ENCODE measurements around the gene RIMKLB.

RIMKLB gene

DNA sequence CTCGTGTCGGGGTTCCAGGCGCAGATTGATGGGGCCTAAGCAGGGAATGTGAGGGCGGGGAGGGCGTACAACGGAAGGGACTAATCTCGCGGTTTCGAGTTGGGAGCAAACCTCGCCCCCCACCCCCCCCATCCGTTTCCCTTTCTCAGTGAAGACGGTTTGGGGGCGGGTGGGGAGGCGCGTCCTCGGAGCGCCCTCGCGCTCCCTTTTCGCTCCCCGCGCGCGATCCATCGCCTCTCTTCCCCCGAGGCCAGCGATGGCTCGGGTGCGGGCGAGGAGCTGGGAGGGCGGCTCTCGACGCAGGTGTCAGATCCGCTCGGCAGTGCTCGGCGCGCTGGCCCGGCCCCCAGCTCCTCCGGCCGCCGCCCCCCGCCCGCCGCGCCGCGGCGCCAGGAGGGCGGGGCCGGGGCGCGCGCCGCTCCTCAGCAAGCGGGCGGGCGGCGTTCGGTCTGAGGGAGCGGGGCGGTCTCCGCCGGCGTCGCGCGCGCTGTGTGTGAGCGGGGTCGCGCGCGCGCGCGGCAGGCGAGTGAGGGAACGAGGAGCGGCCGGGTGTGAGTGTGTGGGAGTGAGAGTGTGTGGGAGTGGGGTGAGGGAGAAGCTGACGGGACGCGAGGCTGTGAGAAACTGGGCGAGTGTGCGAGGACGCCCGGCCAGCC, at the start of gene RIMKLB:
Gene RIMKLB, plus strand, starts transcription at position 516 of the 656 bp plus-strand sequence. CDS start 15,876 bp downstream, outside the sequence.
- peak; percentile 94 for DNase-seq

GRCh38 chr12:8648576-8649205, 49.1 kb upstream of the RIMKLB start:
- no peak for DNase-seq

GRCh38 chr12:8655421-8655820, 42.4 kb upstream of the RIMKLB start:
- DNase-seq: no peak

GRCh38 chr12:8658346-8658745, 39.4 kb upstream of the RIMKLB start:
- DNase-seq: no peak

GRCh38 chr12:8661016-8661415, 36.8 kb upstream of the RIMKLB start:
- DNase-seq: no peak

DNA sequence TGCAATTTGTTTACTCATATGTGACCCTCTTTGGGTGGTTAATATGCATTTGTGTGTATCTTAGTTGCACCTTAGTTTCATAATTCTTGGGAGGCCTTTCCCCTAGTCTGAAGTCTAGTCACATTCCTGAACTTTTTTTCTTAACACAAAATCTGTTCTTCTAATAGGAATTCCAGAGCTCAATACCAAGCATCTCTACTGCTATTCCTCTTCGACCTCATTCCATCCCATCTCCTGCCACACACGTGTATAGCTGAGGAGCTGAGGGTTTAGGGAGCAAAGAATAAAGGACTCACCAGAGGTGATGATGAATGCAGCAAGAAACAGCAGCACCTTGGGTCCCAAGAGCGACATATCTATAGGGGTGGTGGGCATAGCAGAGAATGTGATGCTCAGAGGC, 36.0 kb upstream of the RIMKLB start:
- DNase-seq: no peak

DNA sequence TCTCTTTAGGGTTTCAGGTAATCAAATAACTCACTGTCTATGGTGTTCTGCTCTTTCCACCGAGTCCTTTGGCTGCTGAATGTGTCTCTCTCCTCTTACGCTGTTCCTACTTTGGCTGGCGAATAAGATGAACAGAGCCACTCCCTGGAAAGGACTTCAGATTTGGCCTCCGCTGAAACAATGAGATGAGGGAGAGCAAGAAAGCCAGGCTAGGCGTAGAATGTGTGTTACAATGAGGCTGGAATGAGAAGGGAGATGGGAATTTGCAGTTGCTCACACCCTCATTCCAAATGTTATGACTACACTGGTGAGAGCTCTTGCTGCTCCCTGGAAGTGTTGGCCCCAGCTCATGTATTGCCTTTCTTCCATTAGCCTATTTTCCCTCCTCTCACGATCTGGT, 35.2 kb upstream of the RIMKLB start, which contains the start of gene MFAP5:
Gene MFAP5, minus strand, starts transcription at position 234 of the 400 bp plus-strand sequence. CDS start 722 bp downstream, outside the sequence.
- DNase-seq: no peak

- no peak for DNase-seq
Observed at GRCh38 chr12:8664228-8664913, 33.4 kb upstream of the RIMKLB start.

- peak; percentile 14 for DNase-seq
Observed at GRCh38 chr12:8665759-8666158, 32.0 kb upstream of the RIMKLB start.

DNA sequence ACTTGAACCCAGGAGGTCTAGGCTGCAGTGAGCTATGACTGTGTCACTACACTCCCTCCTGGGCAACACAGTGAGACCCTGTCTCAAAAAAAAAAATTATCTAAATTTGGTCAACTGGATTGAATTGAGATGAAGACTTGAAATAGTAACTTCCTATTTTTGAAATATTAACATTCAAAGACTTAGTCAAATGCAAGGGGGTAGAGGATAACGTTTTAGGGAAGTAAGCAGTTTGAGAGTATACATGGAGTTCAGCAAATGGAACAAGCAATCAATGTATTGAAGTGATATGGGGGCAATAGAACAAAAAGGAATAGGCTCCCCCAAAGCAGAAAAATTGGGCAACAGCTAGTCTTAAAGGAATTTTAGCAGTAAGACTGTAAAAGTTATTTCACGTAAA, 30.5 kb upstream of the RIMKLB start:
- DNase-seq: no peak

DNA sequence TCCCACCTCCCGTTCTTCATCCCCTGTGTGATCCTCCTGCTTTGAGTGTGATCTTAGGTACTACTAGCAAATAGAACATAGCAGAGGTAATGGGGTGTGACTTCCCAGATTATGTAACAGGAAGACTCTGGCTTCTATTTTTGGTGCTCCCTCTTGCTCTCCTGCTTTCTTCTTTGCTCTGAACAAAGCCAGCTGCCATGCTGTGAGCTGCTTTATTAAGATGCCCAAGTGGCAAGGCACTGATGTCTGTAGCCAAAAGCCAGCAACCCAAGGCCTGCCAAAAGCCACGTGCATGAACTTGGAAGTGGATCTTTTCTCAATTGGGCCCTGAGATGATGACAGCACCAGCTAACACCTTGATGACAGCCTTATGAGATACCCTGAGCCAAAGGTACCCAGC, 29.4 kb upstream of the RIMKLB start:
- DNase-seq: no peak

DNA sequence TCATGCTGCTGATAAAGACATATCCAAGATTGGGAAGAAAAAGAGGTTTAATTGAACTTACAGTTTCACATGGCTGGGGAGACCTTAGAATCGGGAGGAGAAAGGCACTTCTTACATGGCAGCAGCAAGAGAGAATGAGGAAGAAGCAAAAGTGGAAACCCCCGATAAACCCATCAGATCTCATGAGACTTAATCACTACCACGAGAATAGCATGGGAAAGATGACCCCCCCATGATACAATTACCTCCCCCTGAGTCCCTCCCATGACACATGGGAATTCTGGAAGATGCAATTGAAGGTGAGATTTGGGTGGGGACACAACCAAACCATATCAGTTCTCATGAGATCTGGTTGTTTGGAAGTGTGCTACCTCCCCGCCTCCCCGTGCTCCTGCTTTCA, 25.4 kb upstream of the RIMKLB start:
- no peak for DNase-seq

- DNase-seq: no peak
Observed at GRCh38 chr12:8675591-8676036, 22.2 kb upstream of the RIMKLB start.

DNA sequence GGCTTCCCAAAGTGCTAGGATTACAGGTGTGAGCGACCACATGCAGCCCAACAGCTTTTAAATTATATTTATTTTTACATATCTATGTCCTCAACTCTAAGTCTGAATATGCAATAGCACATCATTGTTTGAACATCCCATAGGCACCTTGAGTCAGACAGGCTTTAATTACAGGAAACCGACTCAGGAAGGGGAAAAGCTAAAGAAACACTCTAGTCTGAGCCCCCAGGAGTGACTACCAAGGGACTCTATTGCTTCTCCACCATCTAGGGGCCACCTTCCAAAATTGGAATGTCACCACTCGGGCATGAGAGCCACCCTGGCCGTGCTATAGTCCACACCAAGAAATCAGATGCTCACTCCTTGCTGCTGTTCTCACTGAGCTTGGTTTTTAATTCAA, 21.1 kb upstream of the RIMKLB start:
- no peak for DNase-seq

- DNase-seq: no peak
Observed at GRCh38 chr12:8677362-8677761, 20.4 kb upstream of the RIMKLB start.

GRCh38 chr12:8678661-8679111, 19.1 kb upstream of the RIMKLB start:
- DNase-seq: no peak

GRCh38 chr12:8680533-8680932, 17.3 kb upstream of the RIMKLB start:
- DNase-seq: no peak

- no peak for DNase-seq
Observed at GRCh38 chr12:8681129-8681884, 16.5 kb upstream of the RIMKLB start.

GRCh38 chr12:8685051-8685450, 12.7 kb upstream of the RIMKLB start:
- DNase-seq: no peak

DNA sequence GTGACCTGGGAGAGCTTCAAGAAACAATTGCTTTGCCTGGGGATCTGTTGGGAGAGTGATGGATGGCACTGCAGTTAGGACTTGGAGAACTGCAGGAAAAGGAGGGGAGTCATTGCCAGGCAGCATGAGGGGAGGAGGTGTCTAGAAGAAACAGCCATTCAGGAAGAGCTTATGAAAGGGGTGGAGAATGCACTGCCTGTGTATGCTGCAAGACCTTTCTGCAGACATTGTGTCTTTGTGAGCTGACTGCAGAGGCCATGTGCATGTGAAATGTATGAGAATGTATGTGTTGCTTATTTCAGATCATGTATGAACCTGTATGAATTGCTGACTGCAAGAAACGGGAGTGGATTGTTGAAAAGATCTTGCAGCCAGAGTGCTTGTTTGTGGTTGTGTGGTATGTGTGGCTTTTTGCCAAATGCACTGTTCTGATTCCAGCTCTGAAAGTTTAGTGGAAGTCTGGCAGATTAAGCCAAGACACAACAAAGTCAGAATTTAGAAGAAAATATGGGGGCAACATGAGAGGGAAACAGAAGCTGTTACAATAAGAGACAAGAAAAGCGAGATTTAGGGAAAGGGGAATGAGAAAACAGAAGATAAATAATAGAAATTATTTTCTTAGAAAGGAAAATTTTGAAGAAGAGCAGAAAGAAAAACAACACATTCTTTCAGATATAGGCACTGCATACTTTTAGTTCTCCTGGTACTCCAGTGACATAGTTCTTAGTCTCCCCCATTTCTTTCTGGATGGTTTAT, 9.8 kb upstream of the RIMKLB start:
- DNase-seq: peak; percentile 70

GRCh38 chr12:8689681-8690080, 8.1 kb upstream of the RIMKLB start:
- peak; percentile 65 for DNase-seq

GRCh38 chr12:8692573-8692972, 5.2 kb upstream of the RIMKLB start:
- peak; percentile 71 for DNase-seq
